OCI-LY7 (cell line): Measurements from ENCODE around the gene STAT5B.

Experiments
- EZH2phosphoT487 ChIP-seq: fragments of 200-600 bp; sonication (generic); IDR thresholded peaks from 2 replicates; pipeline ENCODE4 v1.6.1; 2018; ENCODE audit warnings: low read depth, borderline replicate concordance, mild to moderate bottlenecking, mixed run types, antibody characterized with exemption, low read length, moderate library complexity, mixed read lengths
- TF ChIP-seq, protein P1 (sequence below): fragments of 200-600 bp; sonication (generic); conservative IDR thresholded peaks from 2 replicates; pipeline ENCODE4 v1.5.1; 2014; ENCODE audit warnings: mild to moderate bottlenecking, antibody characterized with exemption, low read length, moderate library complexity, mixed read lengths

DNA sequence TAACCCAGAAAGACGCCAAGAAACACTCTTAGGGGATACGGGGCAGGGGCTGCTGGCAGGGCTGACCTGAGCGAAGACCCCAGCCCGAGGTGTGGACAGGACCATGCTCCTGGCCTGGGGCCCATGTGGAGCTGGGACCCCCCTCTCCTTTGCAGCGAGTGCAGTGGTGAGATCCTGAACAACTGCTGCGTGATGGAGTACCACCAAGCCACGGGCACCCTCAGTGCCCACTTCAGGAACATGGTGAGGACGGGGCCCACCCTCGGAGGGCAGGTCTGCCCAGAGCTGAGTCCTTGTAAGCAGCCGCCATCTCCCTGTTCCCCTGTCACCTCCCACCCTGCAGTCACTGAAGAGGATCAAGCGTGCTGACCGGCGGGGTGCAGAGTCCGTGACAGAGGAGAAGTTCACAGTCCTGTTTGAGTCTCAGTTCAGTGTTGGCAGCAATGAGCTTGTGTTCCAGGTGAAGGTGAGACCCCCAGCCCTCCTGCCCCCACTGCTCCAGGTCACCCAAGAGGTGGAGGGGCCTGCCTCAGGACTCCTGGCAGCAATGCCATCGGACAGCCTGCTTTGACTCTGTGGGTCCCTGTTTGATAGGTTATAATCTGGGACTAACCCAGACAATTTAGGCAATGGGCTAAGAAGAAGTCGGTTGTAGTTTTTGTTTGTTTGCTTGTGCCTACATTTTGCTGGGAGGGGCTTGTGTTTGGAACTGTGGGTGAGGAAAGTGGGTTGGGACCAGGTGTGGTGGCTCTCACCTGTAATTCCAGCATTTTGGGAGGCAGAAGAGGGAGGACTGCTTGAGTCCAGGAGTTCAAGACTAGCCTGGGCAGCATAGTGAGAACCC is 28.2 kb upstream of the STAT5B start:
- TF ChIP-seq, protein P1, sequence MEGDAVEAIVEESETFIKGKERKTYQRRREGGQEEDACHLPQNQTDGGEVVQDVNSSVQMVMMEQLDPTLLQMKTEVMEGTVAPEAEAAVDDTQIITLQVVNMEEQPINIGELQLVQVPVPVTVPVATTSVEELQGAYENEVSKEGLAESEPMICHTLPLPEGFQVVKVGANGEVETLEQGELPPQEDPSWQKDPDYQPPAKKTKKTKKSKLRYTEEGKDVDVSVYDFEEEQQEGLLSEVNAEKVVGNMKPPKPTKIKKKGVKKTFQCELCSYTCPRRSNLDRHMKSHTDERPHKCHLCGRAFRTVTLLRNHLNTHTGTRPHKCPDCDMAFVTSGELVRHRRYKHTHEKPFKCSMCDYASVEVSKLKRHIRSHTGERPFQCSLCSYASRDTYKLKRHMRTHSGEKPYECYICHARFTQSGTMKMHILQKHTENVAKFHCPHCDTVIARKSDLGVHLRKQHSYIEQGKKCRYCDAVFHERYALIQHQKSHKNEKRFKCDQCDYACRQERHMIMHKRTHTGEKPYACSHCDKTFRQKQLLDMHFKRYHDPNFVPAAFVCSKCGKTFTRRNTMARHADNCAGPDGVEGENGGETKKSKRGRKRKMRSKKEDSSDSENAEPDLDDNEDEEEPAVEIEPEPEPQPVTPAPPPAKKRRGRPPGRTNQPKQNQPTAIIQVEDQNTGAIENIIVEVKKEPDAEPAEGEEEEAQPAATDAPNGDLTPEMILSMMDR = no peak
- no peak for TF ChIP-seq EZH2phosphoT487
